HPDE6-E6E7 (cell line): ENCODE measurements around the gene SC5D.

Source experiments
- DNase-seq: peaks from one replicate; pipeline ENCODE4 v3.0.0; 2011; ENCODE audit warnings: missing footprints; ENCODE audit errors: extremely low spot score

The SC5D gene

GRCh38 chr11:121328967-121329679 lies 36.6 kb downstream of the SC5D start:
- DNase-seq = no peak

GRCh38 chr11:121329781-121330395 lies 37.3 kb downstream of the SC5D start:
- no peak for DNase-seq

- DNase-seq = no peak
Measured at GRCh38 chr11:121330614-121331435, 38.3 kb downstream of the SC5D start.

- no peak for DNase-seq
Measured at GRCh38 chr11:121334973-121335710, 42.6 kb downstream of the SC5D start.

GRCh38 chr11:121336279-121336937 lies 43.8 kb downstream of the SC5D start:
- no peak for DNase-seq

GRCh38 chr11:121337078-121337477 lies 44.5 kb downstream of the SC5D start:
- no peak for DNase-seq

- DNase-seq = no peak
Measured at GRCh38 chr11:121337740-121338272, 45.2 kb downstream of the SC5D start.

- DNase-seq = no peak
Measured at GRCh38 chr11:121338536-121338935, 46.0 kb downstream of the SC5D start.

GRCh38 chr11:121340032-121340580 lies 47.5 kb downstream of the SC5D start:
- no peak for DNase-seq

GRCh38 chr11:121341609-121342008 lies 49.0 kb downstream of the SC5D start:
- no peak for DNase-seq

- DNase-seq = no peak
Measured at GRCh38 chr11:121344824-121345223, 52.3 kb downstream of the SC5D start.

GRCh38 chr11:121347094-121347493 lies 54.5 kb downstream of the SC5D start:
- DNase-seq = no peak

- DNase-seq = no peak
Measured at GRCh38 chr11:121347813-121348212, 55.2 kb downstream of the SC5D start.

GRCh38 chr11:121348220-121348875 lies 55.8 kb downstream of the SC5D start:
- no peak for DNase-seq

- no peak for DNase-seq
Measured at GRCh38 chr11:121349790-121350189, 57.2 kb downstream of the SC5D start.

GRCh38 chr11:121350314-121351082 lies 57.9 kb downstream of the SC5D start:
- DNase-seq = no peak

- no peak for DNase-seq
Measured at GRCh38 chr11:121351083-121351630, 58.6 kb downstream of the SC5D start.

- no peak for DNase-seq
Measured at GRCh38 chr11:121352251-121352891, 59.8 kb downstream of the SC5D start.

- DNase-seq = no peak
Measured at GRCh38 chr11:121354192-121354591, 61.6 kb downstream of the SC5D start.
